GM21515 (cell line): ENCODE results near the gene HYAL2.

Source experiments
- ATAC-seq: cut with Tn5 transposase; IDR thresholded peaks from one replicate; pipeline ENCODE4 v1.9.1; 2021; ENCODE audit not compliant: unreplicated experiment

Gene HYAL2

DNA sequence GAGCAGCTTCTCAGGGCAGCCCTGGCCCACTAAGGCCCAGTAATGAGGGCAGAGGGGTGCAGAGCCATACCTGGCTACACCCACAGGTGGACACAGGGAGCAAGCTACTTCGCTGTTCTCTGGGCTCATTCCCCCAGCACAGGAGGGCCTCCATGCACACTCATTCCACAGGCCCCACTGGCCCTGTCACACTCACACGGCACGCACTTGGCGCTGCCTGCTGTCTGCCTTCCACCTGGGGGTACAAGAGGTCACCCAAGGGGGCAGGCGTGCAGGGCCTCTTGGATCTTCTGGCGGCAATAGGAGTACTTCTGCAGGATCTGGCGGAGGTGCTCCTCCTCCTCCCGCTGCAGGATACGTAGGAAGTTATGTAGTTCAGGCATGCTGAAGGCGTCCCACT is 7.8 kb upstream of the HYAL2 start:
- ATAC-seq, result no peak

DNA sequence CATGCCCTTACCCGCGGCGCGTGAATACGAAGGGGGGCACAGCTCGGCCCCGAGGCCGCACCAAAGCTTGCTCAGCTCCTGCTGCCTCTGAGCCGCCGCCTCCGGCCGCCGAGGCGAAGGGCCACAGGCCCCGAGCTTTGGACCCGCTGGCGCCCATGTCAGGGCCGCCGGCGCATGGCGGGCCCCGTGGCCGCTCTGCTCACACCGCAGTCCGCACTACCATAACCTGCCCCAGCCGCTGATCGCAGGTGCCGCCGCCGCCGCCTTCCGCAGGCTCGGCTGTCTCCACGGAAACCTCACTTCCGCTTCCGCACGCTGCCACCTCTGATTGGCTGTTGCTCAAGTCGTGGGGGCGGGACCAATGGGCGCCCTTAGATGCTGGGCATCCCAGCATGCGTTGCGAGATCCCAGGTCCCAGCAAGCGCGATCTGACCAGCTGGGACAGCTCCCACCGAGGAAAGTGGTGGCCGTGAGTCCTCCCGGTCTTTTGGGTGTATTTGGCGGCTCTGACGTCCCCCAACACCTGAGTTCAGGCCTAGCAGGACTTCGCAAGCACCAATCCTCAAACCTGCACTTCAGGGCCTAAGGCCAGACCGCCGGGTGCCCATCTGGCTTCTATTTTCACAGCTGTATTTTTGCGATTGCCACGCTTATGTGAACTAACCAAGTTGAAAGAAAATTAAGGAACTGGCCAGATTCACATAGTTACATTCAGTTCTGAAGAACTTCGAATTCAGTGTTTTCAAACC is 5.6 kb upstream of the HYAL2 start, which contains the start of gene TUSC2:
TUSC2 (minus strand) TSS at position 281 of the 749 bp plus-strand sequence; CDS start at position 157, 124 bp downstream.
- ATAC-seq, result peak; percentile 72

DNA sequence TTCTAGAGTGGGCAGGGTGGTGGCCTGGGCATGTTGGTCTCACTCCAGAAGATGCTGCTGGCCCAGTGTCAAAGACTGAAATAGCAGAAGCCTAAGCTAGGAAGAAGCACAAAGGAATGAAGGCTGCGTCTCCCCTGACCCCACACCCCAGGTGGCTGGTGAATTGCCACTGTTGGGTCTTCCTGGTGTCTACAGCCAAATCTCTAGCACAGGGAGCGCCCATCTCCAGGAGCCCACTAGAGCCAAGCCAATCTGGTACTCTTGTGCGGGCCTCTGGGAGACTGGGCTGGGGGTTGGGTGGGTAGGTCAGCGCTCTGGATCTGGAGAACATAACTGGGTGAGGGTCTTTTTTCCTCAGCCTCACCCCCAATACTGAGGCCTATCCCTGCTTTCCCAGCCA is 4.6 kb upstream of the HYAL2 start:
- ATAC-seq, result no peak

DNA sequence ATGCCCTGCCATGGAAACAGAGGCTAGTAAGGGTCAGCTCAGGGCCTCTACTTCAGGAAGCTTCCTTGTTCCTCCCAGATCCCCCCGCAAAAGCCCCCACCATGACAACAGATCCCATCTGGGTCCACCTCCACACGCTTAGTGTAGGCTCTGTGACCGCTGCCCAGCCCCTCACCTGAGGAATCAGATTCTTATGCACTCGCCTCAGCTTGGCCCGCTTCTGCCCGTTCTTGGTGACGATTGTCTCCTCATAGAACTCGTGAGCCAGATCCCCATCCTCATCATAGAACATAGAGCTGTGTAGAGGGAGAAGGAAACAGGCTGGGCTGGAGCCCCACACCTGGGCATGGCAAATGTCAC is 3.6 kb upstream of the HYAL2 start:
- ATAC-seq, result no peak

DNA sequence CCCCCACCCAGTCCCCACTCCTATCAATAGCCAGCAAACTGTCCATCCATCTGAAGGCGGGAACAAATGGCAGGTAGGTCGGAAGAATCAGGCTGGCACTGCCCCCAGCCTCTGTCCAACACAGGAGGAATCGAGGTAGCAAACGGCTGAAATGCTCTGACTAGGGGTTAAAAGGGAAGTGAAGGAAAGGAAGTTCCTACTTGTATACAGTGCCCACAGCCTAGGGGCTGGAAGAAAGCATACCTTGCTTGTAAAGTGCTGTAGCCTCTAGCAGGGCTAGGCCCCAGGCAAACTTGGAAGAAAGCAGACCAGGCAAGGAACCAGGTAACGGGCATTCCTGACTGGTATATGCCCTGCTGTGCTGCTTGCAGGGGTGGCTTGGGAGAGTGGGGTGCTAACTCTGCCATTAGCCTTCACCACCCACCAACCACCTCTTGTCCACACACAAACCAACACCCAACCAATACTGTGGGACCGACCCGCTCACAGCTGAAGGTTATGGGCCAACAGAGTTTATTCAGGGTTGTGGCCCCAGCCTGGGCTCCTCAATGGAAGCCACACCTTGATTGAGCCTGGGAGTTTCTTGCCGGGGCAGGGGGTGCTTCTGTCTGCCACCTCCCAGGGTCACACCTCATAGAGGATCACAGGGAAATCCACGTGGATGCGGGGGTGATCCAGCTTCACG is 3.1 kb upstream of the HYAL2 start:
- no peak for ATAC-seq

GRCh38 chr3:50325113-50325480 is 2.6 kb upstream of the HYAL2 start:
- no peak for ATAC-seq

DNA sequence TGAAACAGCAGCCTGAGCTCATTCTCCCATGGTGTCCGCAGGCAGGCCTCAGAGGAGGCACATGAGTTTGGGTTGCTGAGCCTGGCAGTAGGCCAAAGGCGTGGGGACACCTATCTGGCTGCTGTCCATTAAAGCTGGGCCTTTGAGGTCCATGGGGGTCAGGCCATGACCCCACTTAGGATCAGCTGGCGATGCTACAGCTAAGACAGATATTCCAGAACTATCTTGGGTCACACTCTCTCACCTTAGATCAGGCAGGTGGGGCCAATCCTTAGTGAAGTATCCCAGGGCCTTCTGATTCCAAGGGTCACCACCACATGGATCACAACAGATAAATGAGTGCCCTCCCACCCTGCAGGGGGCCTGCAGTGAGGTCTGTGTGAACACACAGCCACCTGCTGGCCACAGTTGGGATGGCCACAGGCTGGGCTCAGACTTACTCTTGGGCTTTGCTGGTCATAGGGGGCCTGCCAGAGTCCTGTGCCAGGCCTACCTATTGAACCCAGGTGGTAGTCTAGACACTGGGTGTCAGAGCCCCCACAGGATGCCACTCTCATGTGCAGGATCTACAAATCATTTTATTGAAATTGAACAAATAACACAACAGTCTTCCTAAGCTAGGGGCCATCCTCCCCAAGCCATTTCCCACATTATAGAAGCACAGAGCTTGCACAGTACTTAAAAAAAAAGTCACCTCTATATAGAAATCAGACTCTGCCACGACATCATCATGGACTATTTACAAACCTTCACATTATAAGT is 2.0 kb upstream of the HYAL2 start:
- ATAC-seq, result no peak

DNA sequence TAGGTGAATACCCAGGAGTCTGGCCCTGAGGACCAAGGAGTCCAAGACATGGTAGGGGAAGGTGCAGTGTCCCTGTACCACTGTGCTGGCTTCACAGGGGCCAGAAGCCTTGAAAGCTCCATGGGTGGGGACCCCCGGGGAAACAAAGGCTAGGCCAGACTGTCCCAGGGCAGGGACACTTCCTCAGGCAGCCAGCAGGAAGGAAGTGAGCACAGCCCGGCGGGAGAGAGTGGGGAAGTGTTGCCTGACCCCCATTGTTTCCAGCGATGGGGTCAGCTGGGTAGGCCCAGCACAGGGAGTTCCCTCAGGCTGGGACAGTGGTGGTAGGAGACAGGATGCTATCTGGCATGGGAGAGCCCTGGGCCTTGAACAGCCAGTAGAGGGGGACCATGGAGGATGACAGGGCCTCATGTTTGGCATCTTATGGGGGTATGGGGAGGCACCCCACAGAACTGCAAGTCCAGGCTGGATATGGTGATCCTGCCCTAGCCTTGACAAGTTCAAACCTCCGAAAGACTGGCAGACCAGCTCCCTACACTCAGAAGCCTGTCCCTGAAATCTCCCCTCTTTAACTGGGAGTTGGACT is 1.2 kb upstream of the HYAL2 start:
- ATAC-seq, result no peak

GRCh38 chr3:50323092-50323600 is 601 bp upstream of the HYAL2 start:
- no peak for ATAC-seq

DNA sequence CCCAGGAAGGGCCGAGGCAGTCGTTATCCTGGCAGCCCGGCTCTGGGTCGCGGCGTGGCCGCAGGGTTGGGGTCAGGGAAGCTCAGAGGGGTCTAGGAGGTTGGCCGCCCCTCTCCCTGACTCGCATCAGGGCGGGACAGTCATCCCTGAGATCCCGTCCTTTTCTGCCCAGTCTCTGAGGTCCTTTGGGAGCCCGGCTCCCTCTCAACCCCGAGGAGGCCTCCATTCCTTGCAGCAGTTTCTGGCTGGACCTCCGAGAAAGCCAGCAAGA is 495 bp downstream of the HYAL2 start:
- no peak for ATAC-seq

DNA sequence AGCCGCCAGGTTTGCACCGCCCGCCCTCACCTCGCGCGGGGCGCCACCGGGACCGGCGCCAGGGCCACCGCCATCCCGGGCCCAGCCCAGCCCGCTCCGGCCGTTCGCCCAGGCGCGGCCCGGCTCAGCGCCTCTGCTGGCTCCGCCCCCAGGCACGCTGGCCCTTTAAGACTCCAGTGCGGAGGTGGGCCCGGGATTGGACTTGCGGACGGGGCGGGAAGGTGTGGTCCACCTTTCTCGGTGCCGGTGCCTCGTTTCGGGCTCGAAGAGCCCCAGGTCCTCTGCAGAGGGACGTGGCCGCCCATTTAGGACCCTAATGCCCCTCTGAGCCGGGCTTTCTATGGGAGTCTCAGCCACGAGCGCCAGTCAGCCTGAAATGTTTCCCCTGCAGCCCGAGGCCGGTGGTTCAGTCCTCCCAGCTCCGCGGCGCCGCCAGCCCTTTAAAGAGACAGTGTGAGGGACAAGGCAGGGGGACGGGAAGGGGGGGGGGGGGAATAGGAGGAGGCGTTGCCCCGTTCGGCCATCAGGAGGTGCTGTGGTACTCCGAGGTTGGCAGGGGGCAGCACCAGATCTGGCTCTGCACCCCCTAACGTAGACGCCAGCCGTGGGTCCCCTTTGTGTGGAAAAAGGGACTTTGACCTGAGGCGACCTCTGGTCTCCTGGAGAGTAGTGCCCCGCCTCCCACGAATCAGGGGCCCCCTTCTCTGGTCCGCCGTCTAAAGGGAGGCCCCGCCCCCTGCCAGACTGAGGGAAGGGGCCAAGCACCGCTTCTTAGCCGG is 1.0 kb downstream of the HYAL2 start:
- ATAC-seq, result peak; percentile 70

GRCh38 chr3:50320853-50321335 is 1.7 kb downstream of the HYAL2 start:
- ATAC-seq, result peak; percentile 51

DNA sequence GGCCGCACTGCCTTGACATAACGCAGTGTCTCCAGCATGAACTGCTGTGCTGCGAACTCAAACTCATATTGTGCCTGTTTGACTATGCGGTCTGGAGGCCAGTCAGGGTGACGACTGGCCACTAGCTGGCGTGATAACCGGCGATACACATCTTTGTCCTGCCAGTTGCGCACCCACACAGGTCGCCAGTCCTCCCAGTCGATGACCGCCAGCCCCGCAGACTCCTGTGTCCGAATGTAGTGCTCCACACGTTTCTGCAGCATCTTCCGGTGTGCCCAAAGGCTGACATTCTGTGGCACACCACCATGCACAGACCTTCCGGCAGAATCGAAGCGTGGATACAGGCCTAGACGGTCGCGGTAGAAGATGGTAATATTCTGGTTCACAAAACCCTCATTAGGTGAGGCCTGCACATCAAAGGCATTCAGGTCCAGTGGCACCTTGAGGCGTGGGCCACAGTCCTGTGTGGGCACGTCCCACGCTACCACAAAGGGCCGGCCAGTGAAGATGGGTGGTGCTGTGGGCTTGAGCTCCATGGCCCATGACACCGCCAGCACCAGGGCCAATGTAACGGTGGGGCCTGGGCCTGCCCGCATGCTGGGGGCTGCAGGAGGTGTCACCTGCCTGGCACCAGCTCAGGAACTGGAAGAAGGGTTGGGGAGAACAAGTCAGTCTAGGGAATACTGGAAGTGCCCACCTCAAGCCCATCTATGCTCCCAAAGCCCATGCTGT is 2.5 kb downstream of the HYAL2 start:
- ATAC-seq, result no peak

GRCh38 chr3:50319181-50319893 is 3.2 kb downstream of the HYAL2 start:
- no peak for ATAC-seq

GRCh38 chr3:50318615-50319014 is 3.9 kb downstream of the HYAL2 start:
- ATAC-seq, result no peak

DNA sequence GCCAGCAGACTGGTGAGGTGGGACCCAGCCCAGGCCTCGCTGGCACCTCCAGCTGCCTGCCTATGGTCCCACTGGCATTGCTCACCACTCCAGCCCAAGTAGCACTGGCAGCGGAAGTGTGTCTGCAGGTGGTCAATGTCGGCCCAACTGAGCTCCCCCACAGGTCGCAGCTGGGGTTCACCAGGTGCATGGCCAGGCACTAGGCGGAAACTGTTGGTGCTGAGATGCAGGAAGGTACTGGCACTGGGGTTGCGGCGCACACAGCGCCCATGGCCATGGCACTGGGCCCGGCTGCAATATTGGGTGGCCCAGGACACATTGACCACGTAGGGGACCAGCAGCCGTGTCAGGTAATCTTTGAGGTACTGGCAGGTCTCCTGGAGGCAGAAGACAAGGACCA is 4.4 kb downstream of the HYAL2 start:
- ATAC-seq, result no peak

DNA sequence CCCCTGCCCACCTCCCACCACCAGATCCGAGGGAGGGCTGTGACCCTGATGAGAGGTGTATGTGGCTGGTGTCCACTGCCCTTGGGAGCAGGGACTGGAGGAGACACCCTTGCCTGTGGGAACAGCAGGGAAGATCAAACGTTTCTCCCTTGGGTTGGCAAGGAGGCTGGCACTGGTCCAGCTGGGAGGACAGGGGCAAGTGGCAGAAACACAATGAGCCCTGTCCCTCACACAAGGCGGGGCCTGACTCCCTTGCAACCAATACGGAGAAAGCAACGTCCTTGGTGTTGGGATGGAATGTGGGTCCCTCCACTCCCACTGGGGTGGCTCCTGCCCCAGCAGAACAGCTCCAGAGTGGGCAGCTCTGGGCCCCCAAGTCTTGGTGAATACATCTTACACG is 5.2 kb downstream of the HYAL2 start:
- no peak for ATAC-seq

- ATAC-seq, result no peak
Measured at GRCh38 chr3:50316657-50317242, 5.8 kb downstream of the HYAL2 start.

- ATAC-seq, result no peak
Measured at GRCh38 chr3:50314816-50315215, 7.7 kb downstream of the HYAL2 start.
